Lower lobe of right lung (tissue), 2 donors: ENCODE results near the gene CORIN. TPM values are rescaled to one million over a fixed set of nuclear protein-coding genes. Genes with fewer than 3 reads are reported as not detected.

ENCODE experiments used
- ATAC-seq, 2 donors: fragments of 200-7000 bp; cut with Tn5 transposase; one replicate each; pipeline ENCODE4 v1.9.1; 2020 to 2022; ENCODE audit warnings: mild to moderate bottlenecking in 2 of 2, moderate library complexity in 2 of 2
- DNase-seq: peaks from one replicate; pipeline ENCODE4 v3.0.0-alpha.2; 2020
- H3K27ac ChIP-seq: fragments of 200-600 bp; one replicate; pipeline ENCODE4 v1.8.0; 2022
- H3K27me3 ChIP-seq: fragments of 200-600 bp; one replicate; pipeline ENCODE4 v1.8.0; 2022; ENCODE audit warnings: low read depth
- H3K36me3 ChIP-seq: fragments of 200-600 bp; one replicate; pipeline ENCODE4 v1.8.0; 2022; ENCODE audit warnings: mild to moderate bottlenecking
- H3K4me1 ChIP-seq: fragments of 200-600 bp; one replicate; pipeline ENCODE4 v1.8.0; 2022
- H3K4me3 ChIP-seq: fragments of 200-600 bp; one replicate; pipeline ENCODE4 v1.8.0; 2022; ENCODE audit warnings: mild to moderate bottlenecking
- H3K9me3 ChIP-seq: fragments of 200-600 bp; one replicate; pipeline ENCODE4 v1.8.0; 2022
- intact Hi-C: fragments of 100-400 bp; cut with DNase I; formaldehyde crosslinking; loops from one replicate; pipeline ENCODE4 v1.11.0; 2022
- total RNA-seq: library from RNA; stranded (reverse); fragmentation: NEBNext Ultra II Directional; extraction: Animal tissue kit (Norgen Biotek cat#: 25700); gene quantifications from one replicate; pipeline ENCODE4 v1.2.1, GENCODE V29; 2021
- TF ChIP-seq, protein P1 (sequence below): fragments of 200-600 bp; IDR thresholded peaks from one replicate; pipeline ENCODE4 v1.8.0; 2022; ENCODE audit warnings: antibody characterized with exemption, mild to moderate bottlenecking
- donor health status: DM: no; HTN: yes; CAD: no; lungs with severe emphysema.

The CORIN gene
- total RNA-seq, 1 donor from 2014 or later = 3.9 TPM

- no peaks in the 10 kb centered on the region for H3K4me1 ChIP-seq
- no peak overlapping the region for H3K4me3 ChIP-seq
- intact Hi-C loops = no loop called here
- ATAC-seq (no peak), DNase-seq (no peak)
- no peaks in the 10 kb centered on the region for H3K36me3 ChIP-seq
- H3K9me3 ChIP-seq = no peaks in the 10 kb centered on the region
- TF ChIP-seq, protein P1, sequence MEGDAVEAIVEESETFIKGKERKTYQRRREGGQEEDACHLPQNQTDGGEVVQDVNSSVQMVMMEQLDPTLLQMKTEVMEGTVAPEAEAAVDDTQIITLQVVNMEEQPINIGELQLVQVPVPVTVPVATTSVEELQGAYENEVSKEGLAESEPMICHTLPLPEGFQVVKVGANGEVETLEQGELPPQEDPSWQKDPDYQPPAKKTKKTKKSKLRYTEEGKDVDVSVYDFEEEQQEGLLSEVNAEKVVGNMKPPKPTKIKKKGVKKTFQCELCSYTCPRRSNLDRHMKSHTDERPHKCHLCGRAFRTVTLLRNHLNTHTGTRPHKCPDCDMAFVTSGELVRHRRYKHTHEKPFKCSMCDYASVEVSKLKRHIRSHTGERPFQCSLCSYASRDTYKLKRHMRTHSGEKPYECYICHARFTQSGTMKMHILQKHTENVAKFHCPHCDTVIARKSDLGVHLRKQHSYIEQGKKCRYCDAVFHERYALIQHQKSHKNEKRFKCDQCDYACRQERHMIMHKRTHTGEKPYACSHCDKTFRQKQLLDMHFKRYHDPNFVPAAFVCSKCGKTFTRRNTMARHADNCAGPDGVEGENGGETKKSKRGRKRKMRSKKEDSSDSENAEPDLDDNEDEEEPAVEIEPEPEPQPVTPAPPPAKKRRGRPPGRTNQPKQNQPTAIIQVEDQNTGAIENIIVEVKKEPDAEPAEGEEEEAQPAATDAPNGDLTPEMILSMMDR = no peak
- no peak overlapping the region for H3K27ac ChIP-seq
- no peaks in the 10 kb centered on the region for H3K27me3 ChIP-seq
Measured at GRCh38 chr4:47721892-47722575, 115.8 kb downstream of the CORIN start.

GRCh38 chr4:47721485-47721884, 116.4 kb downstream of the CORIN start:
- DNase-seq (no peak), ATAC-seq (no peak)
- Histone ChIP-seq H3K36me3 (no peaks in the 10 kb centered on the region), H3K27me3 (no peaks in the 10 kb centered on the region), H3K4me3 (no peak overlapping the region), H3K27ac (no peak overlapping the region), H3K4me1 (no peaks in the 10 kb centered on the region), H3K9me3 (no peaks in the 10 kb centered on the region)
- TF ChIP-seq, protein P1 = no peak
- intact Hi-C loops = no loop called here

DNA sequence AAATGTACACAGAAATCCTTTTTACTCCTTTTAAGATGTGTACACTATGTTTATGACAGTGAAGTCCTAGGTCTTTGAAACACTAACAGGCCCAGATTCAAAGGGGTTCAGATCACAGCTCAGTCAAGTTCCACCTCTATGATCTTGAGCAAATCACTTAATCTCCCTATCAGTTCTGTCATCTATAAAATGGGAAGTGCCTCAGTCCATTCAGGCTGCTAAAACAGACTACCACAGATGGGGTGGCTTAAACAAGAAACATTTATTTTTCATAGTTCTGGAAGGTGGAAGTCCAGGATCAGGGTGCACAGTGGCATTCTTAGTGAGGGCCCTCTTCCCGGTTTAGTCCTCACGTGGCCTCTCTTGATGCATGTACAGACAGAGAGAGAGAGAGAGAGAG, 117.1 kb downstream of the CORIN start:
- intact Hi-C loops = no loop called here

DNA sequence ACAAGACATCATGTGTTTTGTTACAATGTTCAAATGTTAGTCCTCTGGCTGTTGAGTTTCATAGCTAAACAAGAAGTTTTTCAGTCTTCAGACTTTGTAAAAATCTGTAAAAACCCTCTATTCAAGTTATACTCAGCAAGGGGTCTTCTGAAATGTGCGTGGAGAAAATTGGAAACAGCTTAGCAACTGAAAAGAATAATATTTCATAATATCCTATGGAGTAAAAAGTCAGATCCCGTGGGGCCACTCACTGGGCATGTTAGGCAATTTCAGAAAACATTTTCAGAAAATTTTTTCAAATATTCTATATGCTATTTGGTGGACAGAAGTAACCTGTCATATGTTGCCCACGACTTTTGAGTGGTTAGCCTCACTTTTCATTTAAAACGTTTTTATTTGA, 118.3 kb downstream of the CORIN start:
- Histone ChIP-seq H3K27me3 (no peaks in the 10 kb centered on the region), H3K36me3 (no peaks in the 10 kb centered on the region), H3K9me3 (no peaks in the 10 kb centered on the region), H3K27ac (no peak overlapping the region), H3K4me1 (no peaks in the 10 kb centered on the region), H3K4me3 (no peak overlapping the region)
- TF ChIP-seq, protein P1 = no peak
- intact Hi-C loops = no loop called here
- DNase-seq = no peak
- no peak for ATAC-seq

More for the DNA sequence above, 117.1 kb downstream of the CORIN start:
- Histone ChIP-seq H3K4me3 (no peak overlapping the region), H3K27me3 (no peaks in the 10 kb centered on the region), H3K4me1 (no peaks in the 10 kb centered on the region), H3K36me3 (no peaks in the 10 kb centered on the region), H3K9me3 (no peaks in the 10 kb centered on the region), H3K27ac (no peak overlapping the region)
- DNase-seq (no peak), ATAC-seq (no peak)
- TF ChIP-seq, protein P1 = no peak

GRCh38 chr4:47718696-47719095, 119.2 kb downstream of the CORIN start:
- no peak overlapping the region for H3K4me3 ChIP-seq
- DNase-seq = no peak
- no peaks in the 10 kb centered on the region for H3K4me1 ChIP-seq
- TF ChIP-seq, protein P1 = no peak
- no peaks in the 10 kb centered on the region for H3K27me3 ChIP-seq
- no peaks in the 10 kb centered on the region for H3K36me3 ChIP-seq
- no peak for ATAC-seq
- H3K9me3 ChIP-seq = no peaks in the 10 kb centered on the region
- no peak overlapping the region for H3K27ac ChIP-seq
- intact Hi-C loops = no loop called here
